NCI-H2196 (cell line): ENCODE measurements around the gene BNC2.
A peak's percentile ranks its signal among the peaks of the same experiment; 100 is the strongest.

Source experiments
- DNase-seq: peaks from one replicate; lab custom pipeline; 2025; ENCODE audit not compliant: unreplicated experiment; lab: John Stamatoyannopoulos, UW

The BNC2 gene

GRCh38 chr9:16639644-16640043, 230.8 kb downstream of the BNC2 start:
- no peak for DNase-seq

GRCh38 chr9:16637911-16638310, 232.6 kb downstream of the BNC2 start:
- no peak for DNase-seq

GRCh38 chr9:16637218-16637617, 233.3 kb downstream of the BNC2 start:
- no peak for DNase-seq

- DNase-seq, result no peak
Measured at GRCh38 chr9:16633794-16634193, 236.7 kb downstream of the BNC2 start.

- no peak for DNase-seq
Measured at GRCh38 chr9:16628413-16628812, 242.1 kb downstream of the BNC2 start.

- no peak for DNase-seq
Measured at GRCh38 chr9:16627967-16628366, 242.5 kb downstream of the BNC2 start.

- DNase-seq, result no peak
Measured at GRCh38 chr9:16627521-16627920, 242.9 kb downstream of the BNC2 start.

- peak; percentile 58 for DNase-seq
Measured at GRCh38 chr9:16626577-16627130, 243.8 kb downstream of the BNC2 start.

- no peak for DNase-seq
Measured at GRCh38 chr9:16625811-16626210, 244.7 kb downstream of the BNC2 start.

- DNase-seq, result no peak
Measured at GRCh38 chr9:16625161-16625631, 245.3 kb downstream of the BNC2 start.

GRCh38 chr9:16624744-16625117, 245.7 kb downstream of the BNC2 start:
- no peak for DNase-seq

GRCh38 chr9:16623989-16624743, 246.3 kb downstream of the BNC2 start:
- DNase-seq, result no peak

- DNase-seq, result no peak
Measured at GRCh38 chr9:16622541-16622940, 247.9 kb downstream of the BNC2 start.

GRCh38 chr9:16619914-16620520, 250.5 kb downstream of the BNC2 start:
- no peak for DNase-seq

- no peak for DNase-seq
Measured at GRCh38 chr9:16619402-16619801, 251.1 kb downstream of the BNC2 start.

- DNase-seq, result no peak
Measured at GRCh38 chr9:16618524-16618923, 251.9 kb downstream of the BNC2 start.

GRCh38 chr9:16616686-16617085, 253.8 kb downstream of the BNC2 start:
- no peak for DNase-seq

- no peak for DNase-seq
Measured at GRCh38 chr9:16615451-16615850, 255.0 kb downstream of the BNC2 start.

GRCh38 chr9:16613605-16614004, 256.9 kb downstream of the BNC2 start:
- no peak for DNase-seq

GRCh38 chr9:16613051-16613450, 257.4 kb downstream of the BNC2 start:
- no peak for DNase-seq

- DNase-seq, result no peak
Measured at GRCh38 chr9:16612627-16613026, 257.8 kb downstream of the BNC2 start.

GRCh38 chr9:16611983-16612382, 258.5 kb downstream of the BNC2 start:
- DNase-seq, result no peak
